BJ (cell line): ENCODE data around the gene CTIF. TPM values are rescaled to one million over a fixed set of nuclear protein-coding genes. Genes with fewer than 3 reads are reported as not detected.

Source experiments
- CTCF ChIA-PET: fragments of 350-600 bp; formaldehyde crosslinking; extraction: SDS; loops from one replicate; lab custom pipeline; 2021; ENCODE audit warnings: antibody characterized with exemption, inconsistent platforms; lab: Yijun Ruan, JAX
- POLR2A ChIA-PET: fragments of 300-600 bp; sonication (Branson Sonifier 250); formaldehyde crosslinking; extraction: SDS; loops from one replicate; lab custom pipeline; 2021; ENCODE audit warnings: antibody characterized with exemption; lab: Charles Lee
- DNase-seq: peaks from one replicate; pipeline ENCODE4 v3.0.0-alpha.2; 2011; ENCODE audit warnings: low read depth
- H3K27me3 ChIP-seq: 2 replicates; pipeline ENCODE4 v1.6.0; 2011; ENCODE audit warnings: low read length; ENCODE audit not compliant: control insufficient read depth, insufficient read depth
- H3K36me3 ChIP-seq: 2 replicates; pipeline ENCODE4 v1.5.1; 2011; ENCODE audit warnings: low read length; ENCODE audit not compliant: control insufficient read depth, insufficient read depth
- H3K4me3 ChIP-seq: 2 replicates; pipeline ENCODE4 v1.5.1; 2011; ENCODE audit warnings: low read depth, mild to moderate bottlenecking, control low read depth, low read length
- CTCF ChIP-seq: IDR thresholded peaks from 2 replicates; pipeline ENCODE4 v1.5.1; 2011; ENCODE audit warnings: low read depth, mild to moderate bottlenecking, control low read depth, inconsistent platforms, low read length, moderate library complexity; ENCODE audit not compliant: insufficient read depth
- polyA plus RNA-seq: library from polyadenylated mRNA; depleted of rRNA; stranded (reverse); fragments of >200 nt; gene quantifications from 2 replicates; pipeline ENCODE4 v1.2.3, GENCODE V29; 2011

Gene CTIF
- polyA plus RNA-seq, 1 experiment: 105 TPM

- CTCF ChIA-PET: no interaction called here
- Histone ChIP-seq H3K27me3 (no peaks in the 10 kb centered on the region), H3K4me3 (no peak overlapping the region), H3K36me3 (peaks cover 12% of the 10 kb centered on the region; the same call in 1 of the 2 replicates)
- no peak for TF ChIP-seq CTCF
- DNase-seq: no peak
- POLR2A ChIA-PET: interaction anchor here (0.7 kb wide), 1 partner anchor 1573 kb away, joined by 10 read pairs; no protein-coding TSS in a partner anchor
Observed at GRCh38 chr18:48846423-48846932, 307.6 kb downstream of the CTIF start.

- ChIA-PET CTCF (no interaction called here), POLR2A (no interaction called here)
- H3K27me3 ChIP-seq: no peaks in the 10 kb centered on the region
- DNase-seq: no peak
- H3K4me3 ChIP-seq: no peak overlapping the region
- no peak for TF ChIP-seq CTCF
- H3K36me3 ChIP-seq: peaks cover 12% of the 10 kb centered on the region
Observed at GRCh38 chr18:48847807-48848486, 309.1 kb downstream of the CTIF start.

- CTCF ChIA-PET: no interaction called here
- no peak for DNase-seq
- no peak overlapping the region for H3K4me3 ChIP-seq
- no peak for TF ChIP-seq CTCF
- POLR2A ChIA-PET: no interaction called here
- H3K36me3 ChIP-seq: peaks cover 14% of the 10 kb centered on the region
- no peaks in the 10 kb centered on the region for H3K27me3 ChIP-seq
Observed at GRCh38 chr18:48848641-48849143, 309.9 kb downstream of the CTIF start.

GRCh38 chr18:48850822-48851598 lies 312.2 kb downstream of the CTIF start:
- Histone ChIP-seq H3K4me3 (no peak overlapping the region), H3K27me3 (no peaks in the 10 kb centered on the region), H3K36me3 (peaks cover 16% of the 10 kb centered on the region)
- ChIA-PET CTCF (no interaction called here), POLR2A (no interaction called here)
- no peak for DNase-seq
- no peak for TF ChIP-seq CTCF

GRCh38 chr18:48851599-48851960 lies 312.7 kb downstream of the CTIF start:
- Histone ChIP-seq H3K4me3 (no peak overlapping the region), H3K27me3 (no peaks in the 10 kb centered on the region), H3K36me3 (peaks cover 16% of the 10 kb centered on the region)
- no peak for TF ChIP-seq CTCF
- CTCF ChIA-PET: no interaction called here
- POLR2A ChIA-PET: no interaction called here
- no peak for DNase-seq
